GM19372 (cell line): ENCODE measurements around the gene RAD51AP1.
"Not testable (repeated sequence)": the region's sequence is repeated elsewhere in the genome, so short reads cannot be mapped to it uniquely, and the experiment has no call there.

ENCODE experiments used
- ATAC-seq: cut with Tn5 transposase; IDR thresholded peaks from one replicate; pipeline ENCODE4 v1.9.1; 2021; ENCODE audit warnings: mild to moderate bottlenecking, low read depth, moderate library complexity; ENCODE audit not compliant: unreplicated experiment

The RAD51AP1 gene, protein sequence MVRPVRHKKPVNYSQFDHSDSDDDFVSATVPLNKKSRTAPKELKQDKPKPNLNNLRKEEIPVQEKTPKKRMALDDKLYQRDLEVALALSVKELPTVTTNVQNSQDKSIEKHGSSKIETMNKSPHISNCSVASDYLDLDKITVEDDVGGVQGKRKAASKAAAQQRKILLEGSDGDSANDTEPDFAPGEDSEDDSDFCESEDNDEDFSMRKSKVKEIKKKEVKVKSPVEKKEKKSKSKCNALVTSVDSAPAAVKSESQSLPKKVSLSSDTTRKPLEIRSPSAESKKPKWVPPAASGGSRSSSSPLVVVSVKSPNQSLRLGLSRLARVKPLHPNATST

DNA sequence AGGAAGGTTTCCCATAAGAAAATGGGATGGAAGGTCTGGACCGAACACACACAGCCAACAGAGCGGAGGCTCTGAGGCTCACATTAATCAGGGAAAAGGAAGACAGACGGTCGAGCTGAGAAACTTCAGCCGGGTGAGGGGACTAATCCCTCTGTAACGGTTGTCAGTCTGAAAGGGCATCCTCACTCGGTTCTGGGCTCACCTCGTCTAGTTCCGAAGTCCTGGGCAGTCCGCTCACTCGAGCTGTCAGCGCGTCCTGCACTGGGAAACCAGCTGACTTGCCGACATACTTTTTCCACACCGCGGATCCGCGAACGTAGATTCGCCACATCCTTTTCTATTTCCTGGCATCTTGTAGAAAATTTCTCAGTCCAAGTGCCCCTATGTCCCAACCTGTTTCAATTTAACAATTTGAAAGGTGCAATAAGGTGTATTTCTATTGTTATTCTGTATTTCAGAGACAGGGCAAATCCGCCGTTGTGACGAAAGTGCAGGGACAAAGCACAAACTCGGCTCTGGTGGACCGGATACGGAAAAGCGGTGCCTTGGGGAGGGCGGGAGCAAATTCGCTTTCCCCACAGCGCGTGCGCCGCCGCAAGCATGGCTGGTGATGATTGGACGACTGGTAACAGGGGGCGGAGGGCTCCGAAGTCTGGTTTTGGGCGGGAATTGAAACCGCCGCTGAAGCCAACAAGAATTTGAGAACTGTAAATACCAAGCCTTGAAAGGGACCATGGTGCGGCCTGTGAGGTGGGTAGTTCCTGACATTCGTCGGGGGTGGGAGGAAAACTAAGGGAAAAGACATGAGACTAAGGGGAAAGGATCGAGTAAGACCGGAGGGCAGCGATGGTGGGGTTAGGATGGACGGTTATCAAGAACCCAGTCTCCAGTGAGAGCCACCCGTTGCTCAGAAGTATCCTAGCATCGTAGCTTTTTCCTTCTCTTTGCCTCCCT is at the start of gene RAD51AP1:
Gene RAD51AP1 (plus strand): TSS at position 684 of the 954 bp plus-strand sequence. CDS start 50 bp downstream, at position 734.
- peak; percentile 95 for ATAC-seq

- ATAC-seq: no peak
Observed at GRCh38 chr12:4489556-4489955, 49.1 kb upstream of the RAD51AP1 start.

DNA sequence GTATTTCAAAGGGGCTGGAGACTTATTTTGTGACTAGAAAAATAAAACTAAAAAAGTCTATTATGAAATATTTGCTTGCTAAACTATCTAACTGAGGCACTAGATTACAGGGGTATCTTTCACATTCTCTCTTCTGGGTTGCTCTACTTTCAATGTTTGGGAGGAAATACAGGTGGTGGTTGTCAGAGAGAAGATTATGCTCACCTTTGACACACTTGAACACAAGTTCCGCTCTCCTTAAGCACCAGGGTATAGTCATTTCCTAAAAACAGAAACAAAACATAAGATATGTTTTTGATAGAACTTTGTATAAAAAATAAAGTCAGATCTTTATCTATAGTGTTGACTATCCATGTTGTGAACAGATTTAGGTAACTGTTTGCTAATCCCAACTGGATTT is 47.7 kb upstream of the RAD51AP1 start:
- ATAC-seq: no peak

- no peak for ATAC-seq
Observed at GRCh38 chr12:4496145-4496838, 42.4 kb upstream of the RAD51AP1 start.

DNA sequence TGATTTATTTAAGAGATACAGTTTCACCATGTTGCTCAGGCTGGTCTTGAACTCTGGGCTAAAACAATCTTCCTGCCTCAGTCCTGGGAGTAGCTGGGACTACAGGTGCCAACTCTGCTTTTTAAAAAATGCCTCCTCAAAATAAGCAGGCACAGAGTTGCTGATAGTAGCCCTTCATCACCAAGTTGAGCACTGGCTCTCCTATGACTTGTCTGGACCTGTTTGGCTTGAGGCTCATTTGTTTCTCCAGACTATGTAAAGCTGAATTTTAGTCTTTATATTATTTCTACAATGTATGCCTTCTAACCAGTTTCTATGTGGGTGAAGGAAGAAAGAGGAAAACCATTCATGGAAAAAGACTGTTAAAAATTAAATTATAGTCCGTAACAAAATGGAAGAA is 39.5 kb upstream of the RAD51AP1 start:
- ATAC-seq: no peak

DNA sequence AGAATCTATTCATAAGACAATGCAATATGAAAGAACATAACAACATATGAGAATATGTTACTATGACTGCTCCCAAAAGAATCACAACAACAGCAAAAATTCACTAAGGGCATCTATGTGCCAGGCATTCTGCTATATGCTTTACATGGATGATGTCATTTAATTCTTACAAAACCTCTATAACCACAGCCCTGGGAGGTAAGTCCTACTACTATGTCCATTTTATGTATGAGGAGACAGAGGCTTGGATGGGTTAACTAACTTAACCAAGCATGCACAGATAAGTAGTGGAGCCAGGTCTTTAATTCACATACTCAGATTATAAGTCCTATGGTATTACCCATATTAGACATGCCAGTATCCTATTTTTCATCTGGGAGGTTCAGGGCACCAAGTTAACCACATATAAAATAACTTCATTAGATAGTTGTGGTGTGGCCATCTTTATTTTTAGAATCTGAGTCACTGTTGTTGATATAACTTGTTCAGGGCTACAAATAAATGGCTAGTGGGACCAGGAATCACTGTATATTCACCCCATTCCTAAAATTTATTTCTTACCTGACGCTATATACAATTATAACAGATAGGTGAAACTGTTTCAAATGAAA is 33.2 kb upstream of the RAD51AP1 start:
- no peak for ATAC-seq

DNA sequence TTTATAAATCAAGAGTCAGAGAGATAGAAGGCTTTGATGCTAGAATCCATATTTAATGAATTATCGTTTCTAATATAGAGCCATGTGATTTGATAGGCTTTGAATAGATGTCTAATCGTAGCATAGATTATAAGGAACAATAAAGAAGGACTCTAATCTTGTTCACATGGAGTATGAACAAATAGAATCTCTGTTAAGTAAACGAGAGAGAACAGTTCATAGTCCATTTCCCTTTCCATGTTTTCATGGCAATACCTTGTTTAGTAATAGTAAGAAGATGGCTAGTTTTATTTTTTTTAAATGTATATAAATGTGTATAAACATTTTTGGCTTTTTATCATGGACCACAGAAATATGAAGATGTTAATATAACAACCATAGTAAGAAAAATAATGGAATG is 32.3 kb upstream of the RAD51AP1 start:
- ATAC-seq: no peak

DNA sequence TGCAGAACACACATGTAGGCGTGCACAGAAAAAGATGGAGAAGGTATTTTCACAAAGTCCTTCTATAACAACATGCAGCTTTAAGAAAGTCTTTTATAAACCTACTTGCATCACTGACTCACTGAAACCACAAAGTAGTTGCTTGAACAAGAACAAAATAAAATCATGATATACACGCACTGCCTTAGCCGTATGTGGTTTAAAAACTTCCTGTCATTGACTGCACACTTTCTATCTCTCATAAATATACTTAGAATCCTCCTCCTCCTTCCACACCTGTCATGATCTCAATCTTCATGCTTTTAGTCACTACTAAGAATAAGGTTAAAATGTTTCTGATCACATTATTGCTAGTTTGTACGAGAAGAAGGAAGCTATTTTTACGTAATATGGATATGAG is 31.8 kb upstream of the RAD51AP1 start:
- ATAC-seq: no peak

- not testable (repeated sequence) for ATAC-seq
Observed at GRCh38 chr12:4508503-4508902, 30.2 kb upstream of the RAD51AP1 start.

GRCh38 chr12:4509269-4509668 is 29.4 kb upstream of the RAD51AP1 start:
- not testable (repeated sequence) for ATAC-seq

DNA sequence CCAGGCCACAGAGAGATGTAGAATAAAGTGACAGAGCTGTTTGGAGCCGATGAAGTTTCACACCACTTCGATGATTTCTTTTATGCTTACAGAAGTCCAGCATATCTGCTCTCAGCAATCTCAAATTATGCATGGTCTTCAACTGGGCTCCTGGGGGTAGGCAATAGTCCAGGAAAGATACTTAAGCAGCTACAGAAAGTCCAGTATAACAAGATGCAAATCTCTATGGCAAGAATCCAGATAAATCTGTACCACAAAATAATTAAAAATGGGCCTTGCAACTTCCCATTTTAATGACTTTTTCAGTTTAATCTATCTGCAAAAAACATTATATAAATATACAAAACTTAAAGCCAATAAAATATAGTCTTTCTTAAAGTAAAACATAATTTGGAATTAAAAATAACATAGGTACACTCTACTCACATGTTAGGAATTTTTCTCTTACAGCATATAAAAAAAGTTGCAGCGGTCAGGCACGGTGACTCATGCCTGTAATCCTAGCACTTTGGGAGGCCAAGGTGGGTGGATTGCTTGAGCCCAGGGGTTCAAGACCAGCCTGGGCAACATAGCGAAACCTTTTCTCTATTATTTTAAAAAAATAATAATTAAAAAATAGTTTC is 20.5 kb upstream of the RAD51AP1 start:
- no peak for ATAC-seq

DNA sequence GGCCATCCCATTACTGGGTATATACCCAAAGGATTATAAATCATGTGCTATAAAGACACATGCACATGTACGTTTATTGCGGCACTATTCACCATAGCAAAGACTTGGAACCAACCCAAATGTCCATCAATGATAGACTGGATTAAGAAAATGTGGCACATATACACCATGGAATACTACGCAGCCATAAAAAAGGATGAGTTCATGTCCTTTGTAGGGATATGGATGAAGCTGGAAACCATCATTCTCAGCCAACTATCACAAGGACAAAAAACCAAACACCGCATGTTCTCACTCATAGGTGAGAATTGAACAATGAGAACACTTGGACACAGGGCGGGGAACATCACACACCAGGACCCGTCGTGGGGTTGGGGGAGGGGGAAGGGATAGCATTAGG is 15.2 kb upstream of the RAD51AP1 start:
- not testable (repeated sequence) for ATAC-seq

GRCh38 chr12:4526923-4527546 is 11.7 kb upstream of the RAD51AP1 start:
- no peak for ATAC-seq

DNA sequence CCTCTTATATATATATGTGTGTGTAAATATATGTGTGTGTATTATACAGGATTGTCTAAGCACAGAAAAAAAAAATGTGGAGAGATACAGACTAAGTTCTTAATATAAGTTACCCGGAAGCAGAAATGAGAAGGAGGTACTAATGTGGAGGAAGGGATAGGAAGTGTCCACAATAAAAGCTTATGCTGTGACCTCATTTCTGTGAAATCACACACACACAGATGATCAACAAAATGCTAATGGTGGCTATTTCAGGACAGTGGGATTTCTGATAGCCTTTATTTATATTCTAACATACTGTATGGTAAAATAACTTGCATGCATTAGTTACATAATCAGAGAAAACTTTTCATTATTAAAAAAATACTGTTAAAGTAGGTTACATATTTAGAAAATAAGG is 8.5 kb upstream of the RAD51AP1 start:
- no peak for ATAC-seq

DNA sequence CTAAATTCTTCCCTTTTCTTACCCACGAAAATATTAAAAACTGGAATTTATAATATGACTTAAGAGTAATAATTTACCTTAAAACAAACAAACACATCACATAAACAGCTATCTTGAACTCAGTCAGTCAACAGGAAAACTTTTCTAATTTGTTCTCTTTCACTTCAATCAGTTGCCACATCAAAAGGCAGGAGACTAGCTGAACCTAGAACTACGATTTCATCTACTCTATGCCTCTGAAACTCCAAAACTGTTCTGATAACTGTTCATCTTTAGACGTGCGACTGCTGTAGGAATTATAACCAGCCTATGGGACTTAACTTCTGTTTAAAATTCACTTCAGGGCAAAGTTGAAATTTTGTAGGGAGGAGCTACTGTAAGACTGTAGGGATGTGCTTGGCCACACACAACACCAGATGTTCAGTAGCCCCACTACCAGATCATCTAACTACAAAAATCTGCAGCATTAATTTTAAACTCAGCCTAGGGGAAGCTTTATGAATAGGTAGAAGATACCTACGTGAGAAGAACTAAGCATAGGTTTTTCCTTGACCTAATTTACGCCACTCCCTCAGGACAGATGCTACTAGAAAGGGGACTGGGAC is 7.6 kb upstream of the RAD51AP1 start:
- ATAC-seq: no peak

GRCh38 chr12:4535092-4535491 is 3.6 kb upstream of the RAD51AP1 start:
- ATAC-seq: no peak

- ATAC-seq: no peak
Observed at GRCh38 chr12:4535871-4536270, 2.8 kb upstream of the RAD51AP1 start.

GRCh38 chr12:4539167-4539870 is 629 bp downstream of the RAD51AP1 start:
- ATAC-seq: no peak

DNA sequence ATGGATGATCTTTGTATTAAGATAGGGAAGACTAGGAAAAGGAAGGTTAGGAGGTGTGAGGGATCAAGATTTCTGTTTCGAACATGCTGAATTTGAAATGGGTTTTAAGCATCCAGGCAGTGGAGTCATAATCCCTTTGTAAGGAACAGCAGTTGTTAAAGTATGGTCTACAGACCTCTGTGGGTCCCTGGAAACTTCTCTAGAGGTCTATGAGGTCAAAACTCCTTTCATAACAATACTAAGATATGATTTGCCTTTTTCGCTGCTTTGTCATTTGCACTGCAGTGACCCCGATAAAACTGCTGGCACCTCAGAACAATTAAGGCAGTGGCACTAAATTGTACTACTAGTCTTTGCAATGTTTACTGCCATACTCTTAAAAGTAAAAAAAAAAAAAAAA is 1.5 kb downstream of the RAD51AP1 start:
- no peak for ATAC-seq
